CD1c-positive myeloid dendritic cell (primary cell): ENCODE measurements around the gene AGGF1.
A peak's percentile ranks its signal among the peaks of the same experiment; 100 is the strongest.
"Not testable (repeated sequence)": the region's sequence is repeated elsewhere in the genome, so short reads cannot be mapped to it uniquely, and the experiment has no call there.

ENCODE experiments used
- DNase-seq: peaks from one replicate; pipeline ENCODE4 v3.0.0-alpha.2; 2016; ENCODE audit errors: extremely low spot score

AGGF1 gene, protein sequence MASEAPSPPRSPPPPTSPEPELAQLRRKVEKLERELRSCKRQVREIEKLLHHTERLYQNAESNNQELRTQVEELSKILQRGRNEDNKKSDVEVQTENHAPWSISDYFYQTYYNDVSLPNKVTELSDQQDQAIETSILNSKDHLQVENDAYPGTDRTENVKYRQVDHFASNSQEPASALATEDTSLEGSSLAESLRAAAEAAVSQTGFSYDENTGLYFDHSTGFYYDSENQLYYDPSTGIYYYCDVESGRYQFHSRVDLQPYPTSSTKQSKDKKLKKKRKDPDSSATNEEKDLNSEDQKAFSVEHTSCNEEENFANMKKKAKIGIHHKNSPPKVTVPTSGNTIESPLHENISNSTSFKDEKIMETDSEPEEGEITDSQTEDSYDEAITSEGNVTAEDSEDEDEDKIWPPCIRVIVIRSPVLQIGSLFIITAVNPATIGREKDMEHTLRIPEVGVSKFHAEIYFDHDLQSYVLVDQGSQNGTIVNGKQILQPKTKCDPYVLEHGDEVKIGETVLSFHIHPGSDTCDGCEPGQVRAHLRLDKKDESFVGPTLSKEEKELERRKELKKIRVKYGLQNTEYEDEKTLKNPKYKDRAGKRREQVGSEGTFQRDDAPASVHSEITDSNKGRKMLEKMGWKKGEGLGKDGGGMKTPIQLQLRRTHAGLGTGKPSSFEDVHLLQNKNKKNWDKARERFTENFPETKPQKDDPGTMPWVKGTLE

GRCh38 chr5:77030097-77031071, at the start of gene AGGF1:
Gene AGGF1 (plus strand): TSS chr5:77030404. CDS start chr5:77030767, 363 bp downstream.
- peak; percentile 93 for DNase-seq

DNA sequence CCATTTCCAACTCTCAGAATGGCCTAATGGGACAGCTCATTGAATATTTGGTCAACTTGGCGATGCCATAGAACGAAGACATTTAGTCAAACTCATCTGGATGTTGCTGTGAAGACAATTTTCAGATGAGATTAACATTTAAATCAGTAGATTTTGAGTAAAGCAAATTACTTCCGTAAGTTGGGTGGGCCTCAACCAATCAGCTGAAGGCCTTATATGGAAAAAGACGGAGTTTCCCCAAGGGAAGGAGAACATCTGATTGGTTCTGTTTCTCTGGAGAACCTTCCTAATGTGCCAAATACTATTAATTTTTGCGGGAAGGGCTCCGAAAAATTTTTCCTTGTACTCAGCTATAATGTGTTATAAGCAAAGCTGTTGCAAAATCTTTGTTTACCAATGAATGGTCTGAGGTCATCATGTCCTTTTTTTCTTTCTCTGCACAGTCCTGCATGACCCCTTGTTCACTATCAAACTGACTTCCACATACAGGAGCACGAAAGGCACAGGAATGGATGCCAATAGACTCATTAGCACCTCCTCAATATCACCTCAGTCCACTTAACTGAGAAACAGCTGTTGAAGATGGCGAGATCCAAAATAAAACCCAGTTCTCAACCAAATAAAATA, 49.6 kb upstream of the AGGF1 start:
- DNase-seq, result no peak

- no peak for DNase-seq
Measured at GRCh38 chr5:76982450-76982849, 47.8 kb upstream of the AGGF1 start.

- no peak for DNase-seq
Measured at GRCh38 chr5:76983468-76983867, 46.7 kb upstream of the AGGF1 start.

DNA sequence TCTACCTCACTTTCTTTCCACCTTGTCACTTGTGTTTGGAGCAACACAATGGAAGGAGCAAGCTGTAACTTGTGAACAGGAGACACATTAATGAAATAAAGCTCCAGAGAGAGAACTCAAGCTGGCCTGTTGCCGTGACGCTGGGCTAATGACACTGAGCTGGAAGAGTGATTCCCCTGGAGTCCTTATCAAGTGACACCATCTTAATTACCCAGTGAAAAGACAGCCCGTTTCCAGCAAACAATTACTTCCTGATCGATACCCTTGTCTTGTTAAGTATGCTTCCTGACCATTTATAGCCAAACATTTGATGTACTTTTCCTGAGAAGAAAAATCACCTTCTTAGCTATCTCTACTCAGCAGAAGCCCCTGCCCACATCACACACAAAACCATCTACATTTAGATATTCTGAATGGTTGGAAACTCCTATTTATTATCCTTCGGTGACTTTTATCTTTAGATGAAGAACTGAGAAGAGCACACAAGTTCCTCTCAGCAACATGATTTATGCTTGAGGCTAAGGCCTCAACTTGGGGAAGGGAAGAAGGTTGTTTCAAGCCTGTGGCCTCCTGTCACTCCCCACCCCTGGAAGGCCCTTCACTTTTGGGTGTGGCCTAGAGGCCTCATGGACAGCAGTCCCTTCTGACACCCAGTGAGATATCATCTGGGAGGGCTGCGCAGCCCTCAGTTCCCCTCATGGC, 43.2 kb upstream of the AGGF1 start:
- peak; percentile 19 for DNase-seq

DNA sequence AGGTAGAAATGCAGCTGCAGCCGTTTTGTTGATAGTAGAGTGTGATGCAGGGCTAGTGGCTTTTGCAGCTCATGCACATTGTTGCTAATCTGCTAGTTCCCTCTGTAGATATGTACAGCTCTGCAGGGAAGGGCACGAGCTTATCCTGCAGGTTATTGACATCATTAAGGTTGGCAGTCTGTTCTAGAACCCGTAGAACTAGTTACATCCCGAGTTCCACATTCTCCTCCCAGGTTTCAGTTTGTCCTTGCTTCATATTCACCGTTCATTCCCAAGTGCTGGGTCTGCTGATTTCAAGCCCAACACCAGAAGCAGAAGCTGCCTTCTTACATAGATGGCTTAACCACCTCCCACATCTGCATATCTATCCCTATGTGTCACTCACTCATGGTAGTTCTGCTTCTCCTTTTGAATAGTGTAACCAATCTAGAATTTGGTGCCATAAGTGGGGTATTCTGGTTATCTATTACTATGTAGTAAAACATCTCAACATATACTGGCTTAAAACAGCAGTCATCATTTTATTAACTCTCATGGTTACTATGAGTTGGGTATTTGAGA, 39.2 kb upstream of the AGGF1 start:
- peak; percentile 69 for DNase-seq

DNA sequence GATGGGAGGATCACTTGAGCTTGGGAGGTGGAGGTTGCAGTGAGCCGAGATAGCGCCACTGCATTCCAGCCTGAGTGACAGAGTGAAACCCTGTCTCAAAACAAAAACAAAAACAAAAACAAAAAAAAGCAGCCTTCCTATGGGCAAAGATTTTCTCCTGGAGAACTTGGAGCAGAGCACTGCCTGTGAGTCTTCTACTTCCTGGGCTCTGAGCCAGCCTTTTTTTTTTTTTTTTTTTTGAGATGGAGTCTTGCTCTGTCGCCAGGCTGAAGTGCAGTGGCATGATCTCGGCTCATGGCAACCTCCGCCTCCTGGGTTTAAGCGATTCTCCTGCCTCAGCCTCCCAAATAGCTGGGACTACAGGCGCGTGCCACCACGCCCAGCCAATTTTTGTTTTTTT, 36.8 kb upstream of the AGGF1 start:
- not testable (repeated sequence) for DNase-seq

DNA sequence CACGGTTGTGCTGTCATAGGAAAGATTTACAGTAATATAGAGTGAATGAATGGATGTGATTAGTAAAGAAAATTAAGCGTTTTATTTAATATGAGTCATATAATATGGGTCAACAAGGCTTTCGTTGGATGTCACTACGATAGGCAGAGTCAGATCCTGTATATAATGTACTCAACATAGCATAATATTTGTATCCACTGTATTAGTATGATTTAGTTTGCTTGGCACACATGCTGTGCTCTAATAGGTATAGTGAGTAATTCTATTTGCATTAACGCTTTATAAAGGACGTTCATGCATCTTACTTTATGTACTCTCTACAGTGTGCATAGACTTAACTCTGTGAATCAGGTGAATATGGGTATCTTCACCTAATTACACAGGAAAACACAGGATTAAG, 35.9 kb upstream of the AGGF1 start:
- no peak for DNase-seq

- not testable (repeated sequence) for DNase-seq
Measured at GRCh38 chr5:76998251-76998650, 32.0 kb upstream of the AGGF1 start.

DNA sequence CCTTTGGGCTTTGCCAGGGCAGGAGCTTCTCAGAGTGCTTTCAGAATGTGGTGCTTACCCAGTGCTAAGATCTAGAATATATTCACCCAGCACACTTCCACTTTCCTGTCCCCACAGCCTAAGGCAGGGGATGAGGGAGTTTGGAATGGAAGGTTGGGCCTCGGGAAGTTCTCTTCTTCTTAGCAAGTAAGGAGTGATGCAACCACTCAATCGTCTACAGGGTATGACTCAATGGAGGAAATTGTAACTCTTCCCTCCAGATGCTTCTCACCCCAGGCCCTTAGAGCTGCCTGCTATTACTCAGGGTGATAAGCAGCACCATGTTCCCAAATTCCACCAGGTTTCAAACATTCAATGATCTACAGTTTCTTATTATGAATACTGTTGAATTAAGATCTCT, 30.8 kb upstream of the AGGF1 start:
- DNase-seq, result peak; percentile 64

- no peak for DNase-seq
Measured at GRCh38 chr5:77003246-77003645, 27.0 kb upstream of the AGGF1 start.

GRCh38 chr5:77006124-77006523, 24.1 kb upstream of the AGGF1 start:
- DNase-seq, result no peak

- DNase-seq, result no peak
Measured at GRCh38 chr5:77008413-77008812, 21.8 kb upstream of the AGGF1 start.

- DNase-seq, result no peak
Measured at GRCh38 chr5:77010243-77010642, 20.0 kb upstream of the AGGF1 start.

DNA sequence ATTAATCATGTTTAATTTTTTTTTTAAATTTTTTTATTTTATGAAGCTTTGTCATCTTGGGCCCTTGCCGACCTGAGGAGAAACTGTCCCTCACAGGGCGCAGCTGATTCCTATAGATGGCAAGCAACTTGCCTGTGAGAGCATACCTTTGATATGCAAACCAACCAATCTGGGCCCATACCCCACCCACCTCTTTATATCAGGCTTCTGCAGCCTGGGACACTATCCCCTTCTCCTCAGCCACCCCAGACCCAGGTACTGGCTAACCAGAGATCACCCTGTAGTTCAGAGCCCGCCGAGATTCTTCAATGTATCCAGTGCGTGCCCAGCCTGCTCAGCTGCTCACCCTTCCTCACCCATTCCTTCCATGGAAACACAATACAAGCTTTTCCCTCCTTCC, 18.7 kb upstream of the AGGF1 start:
- DNase-seq, result no peak

GRCh38 chr5:77012601-77013000, 17.6 kb upstream of the AGGF1 start:
- no peak for DNase-seq

DNA sequence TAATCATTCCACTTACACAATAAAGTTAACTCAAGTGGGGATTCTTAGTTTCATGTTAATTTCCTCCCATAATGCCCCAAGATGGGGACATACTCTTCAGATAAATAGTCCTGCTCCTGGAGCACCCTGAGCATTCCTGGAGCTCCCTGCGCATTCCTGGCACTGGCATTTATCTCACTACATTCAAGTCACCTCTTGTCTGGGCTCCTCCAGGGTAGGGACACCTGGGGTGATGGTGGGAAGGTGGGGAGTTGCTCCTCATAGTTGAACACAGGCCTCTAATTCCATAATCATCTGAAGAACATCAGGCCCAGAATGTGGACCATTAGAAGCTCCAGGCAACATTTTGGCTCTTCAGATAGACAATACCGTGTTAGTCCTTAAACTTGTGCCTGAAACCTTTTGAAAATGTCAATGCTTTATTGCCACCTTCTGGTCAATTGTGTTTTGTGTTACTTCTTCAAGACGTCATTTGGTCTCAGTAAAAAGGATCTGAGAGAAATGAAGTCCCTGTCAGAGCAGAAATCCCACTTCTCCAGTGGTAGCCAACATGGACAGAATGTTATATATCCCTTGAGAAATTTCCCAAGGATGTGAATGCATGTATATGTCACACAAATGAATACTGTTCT, 14.2 kb upstream of the AGGF1 start:
- DNase-seq, result peak; percentile 63

GRCh38 chr5:77016962-77017361, 13.2 kb upstream of the AGGF1 start:
- no peak for DNase-seq

- no peak for DNase-seq
Measured at GRCh38 chr5:77017668-77018067, 12.5 kb upstream of the AGGF1 start.
